SK-N-SH treated with all-trans-retinoic acid at 6 μM for 48 hours (cell line): Measurements from ENCODE around the gene ADARB2.

Source experiments
- ZFP30 ChIP-seq: fragments of 450-650 bp; formaldehyde crosslinking; IDR thresholded peaks from 2 replicates; pipeline ENCODE4 v1.5.0; 2022; ENCODE audit warnings: mild to moderate bottlenecking, moderate library complexity
- TF ChIP-seq, protein P1 (sequence below): fragments of 250-450 bp; sonication (Bioruptor Pico); IDR thresholded peaks from 2 replicates; pipeline ENCODE4 v1.8.0; 2021; ENCODE audit warnings: low read depth, mild to moderate bottlenecking, moderate library complexity, borderline replicate concordance

- TF ChIP-seq ZFP30 (CRISPR knock-in tag): no peak
- TF ChIP-seq, protein P1, sequence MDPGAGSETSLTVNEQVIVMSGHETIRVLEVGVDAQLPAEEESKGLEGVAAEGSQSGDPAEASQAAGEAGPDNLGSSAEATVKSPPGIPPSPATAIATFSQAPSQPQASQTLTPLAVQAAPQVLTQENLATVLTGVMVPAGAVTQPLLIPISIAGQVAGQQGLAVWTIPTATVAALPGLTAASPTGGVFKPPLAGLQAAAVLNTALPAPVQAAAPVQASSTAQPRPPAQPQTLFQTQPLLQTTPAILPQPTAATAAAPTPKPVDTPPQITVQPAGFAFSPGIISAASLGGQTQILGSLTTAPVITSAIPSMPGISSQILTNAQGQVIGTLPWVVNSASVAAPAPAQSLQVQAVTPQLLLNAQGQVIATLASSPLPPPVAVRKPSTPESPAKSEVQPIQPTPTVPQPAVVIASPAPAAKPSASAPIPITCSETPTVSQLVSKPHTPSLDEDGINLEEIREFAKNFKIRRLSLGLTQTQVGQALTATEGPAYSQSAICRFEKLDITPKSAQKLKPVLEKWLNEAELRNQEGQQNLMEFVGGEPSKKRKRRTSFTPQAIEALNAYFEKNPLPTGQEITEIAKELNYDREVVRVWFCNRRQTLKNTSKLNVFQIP (CRISPR knock-in tag): no peak
Measured at GRCh38 chr10:1451941-1452340, 285.4 kb downstream of the ADARB2 start.
